ENCODE data around the gene B3GAT1. TPM values are rescaled to one million over a fixed set of nuclear protein-coding genes. Genes with fewer than 3 reads are reported as not detected.

Gene B3GAT1
- polyA plus RNA-seq, 1 of the 3 experiments (the other 2 are of a cell fraction), result 0.15 TPM

DNA sequence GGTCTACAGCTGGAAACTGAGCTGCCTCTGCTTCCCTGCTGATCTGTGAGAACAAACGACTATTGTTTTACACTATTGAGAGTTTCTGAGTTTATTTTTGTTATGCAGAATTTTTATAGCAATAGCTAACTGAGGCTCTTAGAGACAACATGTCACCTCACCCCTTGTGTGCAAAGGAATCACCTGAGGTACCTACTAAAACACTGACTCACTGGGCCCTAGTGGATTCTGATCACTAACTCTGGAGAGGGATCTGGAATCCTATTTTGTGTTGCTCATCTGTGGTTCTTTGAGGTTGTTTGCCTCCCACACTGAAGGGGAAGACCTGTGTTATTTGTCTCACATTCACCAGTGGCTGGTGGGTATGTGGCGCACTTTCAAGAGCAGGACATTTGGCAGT is 13.4 kb upstream of the B3GAT1 start:
- Histone ChIP-seq H2AFZ (ENCODE audit: low read depth) (no peak overlapping the region), H3K27ac (ENCODE audit: low read depth in 2 of 2, low read length in 1 of 2) (no peak overlapping the region), H3K9me3 (no peaks in the 10 kb centered on the region), H3F3A (replicated peaks; ENCODE audit: insufficient read depth) (no peaks in the 10 kb centered on the region), H3K9ac (no peak overlapping the region), H3K4me3 (ENCODE audit: low read depth in 2 of 2, low read length in 1 of 2) (no peak overlapping the region), H3K36me3 (replicated peaks in 1 of 2; ENCODE audit: control insufficient read depth in 1 of 2, insufficient read depth in 2 of 2, low read length in 1 of 2) (no peaks in the 10 kb centered on the region), H4K20me1 (ENCODE audit: insufficient read depth) (no peaks in the 10 kb centered on the region), H3K79me2 (ENCODE audit: insufficient read depth) (no peaks in the 10 kb centered on the region), H3K9me2 (no peaks in the 10 kb centered on the region), H3K4me1 (ENCODE audit: control insufficient read depth in 1 of 2, insufficient read depth in 2 of 2, low read depth in 1 of 2, low read length in 1 of 2) (peaks cover 0 to 15% of the 10 kb centered on the region in 2 experiments; a peak in 2 of 4 replicates), H3K27me3 (ENCODE audit: insufficient read depth) (no peaks in the 10 kb centered on the region), H3K4me2 (no peak overlapping the region)
- TF ChIP-seq NRF1 (IDR thresholded peaks at IDR 0.05; ENCODE audit: low read depth, low read length), result no peak
- TF ChIP-seq ELF1 (IDR thresholded peaks at IDR 0.05), result no peak
- TF ChIP-seq, protein P1, sequence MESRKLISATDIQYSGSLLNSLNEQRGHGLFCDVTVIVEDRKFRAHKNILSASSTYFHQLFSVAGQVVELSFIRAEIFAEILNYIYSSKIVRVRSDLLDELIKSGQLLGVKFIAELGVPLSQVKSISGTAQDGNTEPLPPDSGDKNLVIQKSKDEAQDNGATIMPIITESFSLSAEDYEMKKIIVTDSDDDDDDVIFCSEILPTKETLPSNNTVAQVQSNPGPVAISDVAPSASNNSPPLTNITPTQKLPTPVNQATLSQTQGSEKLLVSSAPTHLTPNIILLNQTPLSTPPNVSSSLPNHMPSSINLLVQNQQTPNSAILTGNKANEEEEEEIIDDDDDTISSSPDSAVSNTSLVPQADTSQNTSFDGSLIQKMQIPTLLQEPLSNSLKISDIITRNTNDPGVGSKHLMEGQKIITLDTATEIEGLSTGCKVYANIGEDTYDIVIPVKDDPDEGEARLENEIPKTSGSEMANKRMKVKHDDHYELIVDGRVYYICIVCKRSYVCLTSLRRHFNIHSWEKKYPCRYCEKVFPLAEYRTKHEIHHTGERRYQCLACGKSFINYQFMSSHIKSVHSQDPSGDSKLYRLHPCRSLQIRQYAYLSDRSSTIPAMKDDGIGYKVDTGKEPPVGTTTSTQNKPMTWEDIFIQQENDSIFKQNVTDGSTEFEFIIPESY (IDR thresholded peaks at IDR 0.05; ENCODE audit: borderline replicate concordance, low read depth), result no peak
- no peak for TF ChIP-seq JUND (IDR thresholded peaks at IDR 0.05)
- no peak for TF ChIP-seq FOSL2 (IDR thresholded peaks at IDR 0.05; ENCODE audit: borderline replicate concordance, low read depth)
- TF ChIP-seq SMC3 (IDR thresholded peaks at IDR 0.05; ENCODE audit: low read depth, low read length), result no peak
- TF ChIP-seq RCOR1 (IDR thresholded peaks at IDR 0.05; ENCODE audit: low read length), result no peak
- no peak for TF ChIP-seq TCF12 (IDR thresholded peaks at IDR 0.05)
- TF ChIP-seq, protein P2, sequence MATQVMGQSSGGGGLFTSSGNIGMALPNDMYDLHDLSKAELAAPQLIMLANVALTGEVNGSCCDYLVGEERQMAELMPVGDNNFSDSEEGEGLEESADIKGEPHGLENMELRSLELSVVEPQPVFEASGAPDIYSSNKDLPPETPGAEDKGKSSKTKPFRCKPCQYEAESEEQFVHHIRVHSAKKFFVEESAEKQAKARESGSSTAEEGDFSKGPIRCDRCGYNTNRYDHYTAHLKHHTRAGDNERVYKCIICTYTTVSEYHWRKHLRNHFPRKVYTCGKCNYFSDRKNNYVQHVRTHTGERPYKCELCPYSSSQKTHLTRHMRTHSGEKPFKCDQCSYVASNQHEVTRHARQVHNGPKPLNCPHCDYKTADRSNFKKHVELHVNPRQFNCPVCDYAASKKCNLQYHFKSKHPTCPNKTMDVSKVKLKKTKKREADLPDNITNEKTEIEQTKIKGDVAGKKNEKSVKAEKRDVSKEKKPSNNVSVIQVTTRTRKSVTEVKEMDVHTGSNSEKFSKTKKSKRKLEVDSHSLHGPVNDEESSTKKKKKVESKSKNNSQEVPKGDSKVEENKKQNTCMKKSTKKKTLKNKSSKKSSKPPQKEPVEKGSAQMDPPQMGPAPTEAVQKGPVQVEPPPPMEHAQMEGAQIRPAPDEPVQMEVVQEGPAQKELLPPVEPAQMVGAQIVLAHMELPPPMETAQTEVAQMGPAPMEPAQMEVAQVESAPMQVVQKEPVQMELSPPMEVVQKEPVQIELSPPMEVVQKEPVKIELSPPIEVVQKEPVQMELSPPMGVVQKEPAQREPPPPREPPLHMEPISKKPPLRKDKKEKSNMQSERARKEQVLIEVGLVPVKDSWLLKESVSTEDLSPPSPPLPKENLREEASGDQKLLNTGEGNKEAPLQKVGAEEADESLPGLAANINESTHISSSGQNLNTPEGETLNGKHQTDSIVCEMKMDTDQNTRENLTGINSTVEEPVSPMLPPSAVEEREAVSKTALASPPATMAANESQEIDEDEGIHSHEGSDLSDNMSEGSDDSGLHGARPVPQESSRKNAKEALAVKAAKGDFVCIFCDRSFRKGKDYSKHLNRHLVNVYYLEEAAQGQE (IDR thresholded peaks at IDR 0.05; ENCODE audit: low read depth, low read length), result no peak
- no peak for TF ChIP-seq YY1 (IDR thresholded peaks at IDR 0.05; ENCODE audit: low read depth)
- no peak for TF ChIP-seq RFX5 (IDR thresholded peaks at IDR 0.05; ENCODE audit: low read length)
- TF ChIP-seq, protein P3, sequence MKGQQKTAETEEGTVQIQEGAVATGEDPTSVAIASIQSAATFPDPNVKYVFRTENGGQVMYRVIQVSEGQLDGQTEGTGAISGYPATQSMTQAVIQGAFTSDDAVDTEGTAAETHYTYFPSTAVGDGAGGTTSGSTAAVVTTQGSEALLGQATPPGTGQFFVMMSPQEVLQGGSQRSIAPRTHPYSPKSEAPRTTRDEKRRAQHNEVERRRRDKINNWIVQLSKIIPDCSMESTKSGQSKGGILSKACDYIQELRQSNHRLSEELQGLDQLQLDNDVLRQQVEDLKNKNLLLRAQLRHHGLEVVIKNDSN (IDR thresholded peaks at IDR 0.05; ENCODE audit: borderline replicate concordance, low read depth), result no peak
- no peak for TF ChIP-seq EZH2phosphoT487 (IDR thresholded peaks at IDR 0.05; ENCODE audit: borderline replicate concordance, low read depth)
- TF ChIP-seq, protein P4, sequence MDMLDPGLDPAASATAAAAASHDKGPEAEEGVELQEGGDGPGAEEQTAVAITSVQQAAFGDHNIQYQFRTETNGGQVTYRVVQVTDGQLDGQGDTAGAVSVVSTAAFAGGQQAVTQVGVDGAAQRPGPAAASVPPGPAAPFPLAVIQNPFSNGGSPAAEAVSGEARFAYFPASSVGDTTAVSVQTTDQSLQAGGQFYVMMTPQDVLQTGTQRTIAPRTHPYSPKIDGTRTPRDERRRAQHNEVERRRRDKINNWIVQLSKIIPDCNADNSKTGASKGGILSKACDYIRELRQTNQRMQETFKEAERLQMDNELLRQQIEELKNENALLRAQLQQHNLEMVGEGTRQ (IDR thresholded peaks at IDR 0.05; ENCODE audit: borderline replicate concordance, low read depth, low read length), result no peak
- TF ChIP-seq CHD2 (IDR thresholded peaks at IDR 0.05; ENCODE audit: low read length, partially characterized antibody), result no peak
- no peak for DNase-seq
- 44% methylated on average over 2 of the region's 2 CpGs for whole genome bisulfite sequencing (ENCODE audit: low lambda C conversion rate)
- ChIA-PET POLR2A (no interaction called here), CTCF (no interaction called here)

Data from SK-N-SH (cell line).